SK-N-SH (cell line): ENCODE data around the gene ATP6V1C2. TPM values are rescaled to one million over a fixed set of nuclear protein-coding genes. Genes with fewer than 3 reads are reported as not detected.

Experiments used
- CTCF ChIA-PET: fragments of 300-600, 350-600 bp; formaldehyde crosslinking; extraction: SDS; loops from one replicate; lab custom pipeline; 2021; lab: Yijun Ruan, JAX
- POLR2A ChIA-PET: fragments of 350-600 bp; sonication (Branson Sonifier 250); formaldehyde crosslinking; extraction: SDS; loops from one replicate; lab custom pipeline; 2020; ENCODE audit warnings: antibody characterized with exemption, inconsistent platforms; lab: Yijun Ruan, JAX
- DNase-seq: peaks from one replicate; pipeline ENCODE4 v3.0.0; 2012
- H2AFZ ChIP-seq: fragments of 200-600 bp; sonication (generic); 2 replicates; pipeline ENCODE4 v1.8.1; 2016; ENCODE audit warnings: antibody characterized with exemption, mild to moderate bottlenecking, low read depth
- H3F3A ChIP-seq: fragments of 200-600 bp; sonication (generic); replicated peaks from 2 replicates; pipeline ENCODE3; 2016; ENCODE audit warnings: antibody characterized with exemption, mild to moderate bottlenecking; ENCODE audit not compliant: insufficient read depth
- H3K27ac ChIP-seq, 2 experiments: fragments of 200-500 bp in 1 of 2; fragments of 200-600 bp in 1 of 2; sonication (Bioruptor generic) in 1 of 2; sonication (generic), shearing (Covaris generic) in 1 of 2; 2 replicates each; pipeline versions ENCODE4 v1.5.1 to v1.6.1; 2014 to 2016; ENCODE audit warnings: low read depth in 2 of 2, inconsistent platforms in 1 of 2, low read length in 1 of 2, mild to moderate bottlenecking in 1 of 2, mixed read lengths in 1 of 2
- H3K27me3 ChIP-seq: fragments of 200-600 bp; sonication (generic), shearing (Covaris generic); 2 replicates; pipeline ENCODE4 v1.6.1; 2016; ENCODE audit warnings: mixed run types; ENCODE audit not compliant: insufficient read depth
- H3K36me3 ChIP-seq, 2 experiments: fragments of 200-500 bp in 1 of 2; fragments of 200-600 bp in 1 of 2; sonication (Bioruptor generic) in 1 of 2; sonication (generic) in 1 of 2; replicated peaks in 1 of 2; 2 replicates each; pipeline versions ENCODE3 to v1.5.1; 2014 to 2016; ENCODE audit warnings: low read length in 1 of 2, mild to moderate bottlenecking in 1 of 2; ENCODE audit not compliant: insufficient read depth in 2 of 2, control insufficient read depth in 1 of 2
- H3K4me1 ChIP-seq, 2 experiments: fragments of 200-500 bp in 1 of 2; fragments of 200-600 bp in 1 of 2; sonication (Bioruptor generic) in 1 of 2; sonication (generic), shearing (Covaris generic) in 1 of 2; 2 replicates each; pipeline versions ENCODE4 v1.5.1 to v1.6.1; 2014 to 2016; ENCODE audit warnings: low read depth in 1 of 2, low read length in 1 of 2, mixed run types in 1 of 2; ENCODE audit not compliant: insufficient read depth in 2 of 2, control insufficient read depth in 1 of 2
- H3K4me2 ChIP-seq: fragments of 200-600 bp; sonication (generic), shearing (Covaris generic); 2 replicates; pipeline ENCODE4 v1.6.1; 2017; ENCODE audit warnings: mixed run types
- H3K4me3 ChIP-seq, 2 experiments: fragments of 200-500 bp in 1 of 2; fragments of 200-600 bp in 1 of 2; sonication (Bioruptor generic) in 1 of 2; sonication (generic), shearing (Covaris generic) in 1 of 2; 2 replicates each; pipeline versions ENCODE4 v1.5.1 to v1.8.1; 2014 to 2016; ENCODE audit warnings: low read depth in 2 of 2, inconsistent platforms in 1 of 2, low read length in 1 of 2, mild to moderate bottlenecking in 1 of 2, mixed read lengths in 1 of 2, moderate library complexity in 1 of 2
- H3K79me2 ChIP-seq: fragments of 200-600 bp; sonication (generic); 2 replicates; pipeline ENCODE4 v1.8.1; 2017; ENCODE audit warnings: mild to moderate bottlenecking; ENCODE audit not compliant: insufficient read depth
- H3K9ac ChIP-seq: fragments of 200-600 bp; sonication (generic); 2 replicates; pipeline ENCODE4 v1.6.1; 2017; ENCODE audit warnings: mixed run types
- H3K9me2 ChIP-seq: fragments of 200-600 bp; sonication (generic); 2 replicates; pipeline ENCODE4 v1.6.1; 2017; ENCODE audit warnings: mixed run types
- H3K9me3 ChIP-seq: fragments of 200-600 bp; sonication (generic); 2 replicates; pipeline ENCODE4 v1.6.1; 2017; ENCODE audit warnings: mixed run types, mild to moderate bottlenecking, moderate library complexity
- H4K20me1 ChIP-seq: fragments of 200-600 bp; sonication (generic); 2 replicates; pipeline ENCODE4 v1.6.1; 2017; ENCODE audit warnings: mild to moderate bottlenecking, mixed run types; ENCODE audit not compliant: insufficient read depth
- CTCF ChIP-seq: fragments of 200-600 bp; sonication (generic); IDR thresholded peaks from 2 replicates; pipeline ENCODE4 v1.6.1; 2017; ENCODE audit warnings: antibody characterized with exemption, mild to moderate bottlenecking, moderate library complexity
- ELF1 ChIP-seq: IDR thresholded peaks from 2 replicates; pipeline ENCODE4 v1.4.0; 2012
- EZH2phosphoT487 ChIP-seq: fragments of 200-600 bp; sonication (generic); IDR thresholded peaks from 2 replicates; pipeline ENCODE4 v1.6.1; 2017; ENCODE audit warnings: low read depth, mixed run types, mild to moderate bottlenecking, antibody characterized with exemption, moderate library complexity, borderline replicate concordance
- FOSL2 ChIP-seq: IDR thresholded peaks from 2 replicates; pipeline ENCODE4 v1.4.0; 2012; ENCODE audit warnings: low read depth, mild to moderate bottlenecking, moderate library complexity, borderline replicate concordance
- JUND ChIP-seq: IDR thresholded peaks from 2 replicates; pipeline ENCODE4 v1.4.0; 2012
- MXI1 ChIP-seq: IDR thresholded peaks from 2 replicates; pipeline ENCODE4 v1.6.1; 2012; ENCODE audit warnings: mild to moderate bottlenecking, low read depth, low read length, improper control_type of control experiment
- NFIC ChIP-seq: IDR thresholded peaks from 2 replicates; pipeline ENCODE4 v1.4.0; 2012; ENCODE audit warnings: borderline replicate concordance
- POLR2AphosphoS5 ChIP-seq: IDR thresholded peaks from 2 replicates; pipeline ENCODE4 v1.6.1; 2012; ENCODE audit warnings: low read depth, low read length
- RAD21 ChIP-seq: IDR thresholded peaks from 2 replicates; pipeline ENCODE4 v1.6.1; 2012; ENCODE audit warnings: mild to moderate bottlenecking, low read length
- RCOR1 ChIP-seq: fragments of 150-350 bp; IDR thresholded peaks from 2 replicates; pipeline ENCODE4 v1.6.1; 2017; ENCODE audit warnings: antibody characterized with exemption, low read length
- SMC3 ChIP-seq: IDR thresholded peaks from 2 replicates; pipeline ENCODE4 v1.6.1; 2012; ENCODE audit warnings: low read depth, low read length, improper control_type of control experiment
- TAF1 ChIP-seq: IDR thresholded peaks from 2 replicates; pipeline ENCODE4 v1.6.1; 2012; ENCODE audit warnings: low read depth, mild to moderate bottlenecking, low read length, moderate library complexity, borderline replicate concordance
- TEAD4 ChIP-seq: IDR thresholded peaks from 2 replicates; pipeline ENCODE4 v1.4.0; 2012; ENCODE audit warnings: mild to moderate bottlenecking, borderline replicate concordance; ENCODE audit not compliant: insufficient read depth
- YY1 ChIP-seq: IDR thresholded peaks from 2 replicates; pipeline ENCODE4 v1.4.0; 2012; ENCODE audit warnings: low read depth, mild to moderate bottlenecking
- ZBTB33 ChIP-seq: IDR thresholded peaks from 2 replicates; pipeline ENCODE4 v1.4.0; 2012; ENCODE audit warnings: low read depth, borderline replicate concordance
- WGBS: methylation state at CpG from one replicate; pipeline ENCODE4 v1.1.6; 2017; ENCODE audit warnings: low lambda C conversion rate; 5-methylcytosine and 5-hydroxymethylcytosine counted together
- polyA plus RNA-seq, 3 experiments: library from polyadenylated mRNA; depleted of rRNA; stranded (reverse); fragments of >200 nt; gene quantifications; 2 replicates each; pipeline ENCODE4 v1.2.3, GENCODE V29; 2012
- TF ChIP-seq, protein P1 (sequence below): IDR thresholded peaks from 2 replicates; pipeline ENCODE4; 2012
- TF ChIP-seq, protein P2 (sequence below): IDR thresholded peaks from 2 replicates; pipeline ENCODE4 v1.4.0; 2012; ENCODE audit warnings: low read depth, borderline replicate concordance

Gene ATP6V1C2
- polyA plus RNA-seq, 1 of the 3 experiments (the other 2 are of a cell fraction): 0.12 TPM

DNA sequence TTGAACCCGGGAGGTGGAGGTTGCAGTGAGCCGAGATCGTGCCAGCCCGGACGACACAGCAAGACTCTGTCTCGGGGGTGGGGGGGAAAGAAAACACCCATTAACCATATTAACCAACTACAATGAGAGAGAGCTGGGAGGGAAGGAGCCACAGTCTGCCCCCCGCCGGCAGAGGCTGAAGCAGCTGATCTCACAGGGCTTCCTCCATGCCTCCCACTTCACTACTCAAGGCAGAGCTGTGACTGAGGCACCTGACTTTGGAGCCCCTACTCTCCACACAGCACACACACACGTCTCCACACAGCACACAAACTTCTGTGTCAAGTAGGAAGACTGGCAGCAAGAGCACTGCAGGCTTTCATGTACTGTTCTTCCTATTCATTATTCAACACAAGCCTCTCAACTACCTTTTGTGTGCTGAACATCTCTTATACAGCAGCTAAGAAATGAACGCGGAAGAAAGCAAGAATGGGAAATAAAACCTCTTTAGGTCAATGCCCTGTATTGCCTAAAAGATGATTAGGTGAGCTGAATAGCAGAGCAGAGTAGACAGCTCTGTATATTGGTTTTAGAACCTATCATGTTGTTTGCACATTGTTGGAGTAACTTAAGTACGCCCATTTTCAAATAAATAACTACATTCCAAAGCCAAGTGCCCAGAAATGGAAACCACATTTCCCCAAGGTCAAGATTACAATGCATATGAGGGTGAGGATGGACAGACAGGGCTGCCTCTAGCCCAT is 65.0 kb downstream of the ATP6V1C2 start:
- no peak for DNase-seq
- Histone ChIP-seq H3K4me1 (no peaks in the 10 kb centered on the region; a peak in 1 of 4 replicates), H3K9me2 (no peaks in the 10 kb centered on the region), H3K9me3 (no peaks in the 10 kb centered on the region), H3K4me2 (no peak overlapping the region), H3K36me3 (peaks cover 78 to 90% of the 10 kb centered on the region in 2 experiments), H4K20me1 (no peaks in the 10 kb centered on the region), H3K4me3 (no peak overlapping the region), H3F3A (no peaks in the 10 kb centered on the region), H3K9ac (no peak overlapping the region), H3K79me2 (peaks cover 1% of the 10 kb centered on the region; the same call in 1 of the 2 replicates), H2AFZ (no peak overlapping the region), H3K27me3 (no peaks in the 10 kb centered on the region), H3K27ac (no peak overlapping the region)
- POLR2A ChIA-PET: no interaction called here
- 96% methylated on average over 12 of the region's 12 CpGs for WGBS
- no peak for TF ChIP-seq CTCF
- TF ChIP-seq FOSL2: no peak
- TF ChIP-seq MXI1: no peak
- TF ChIP-seq, protein P1, sequence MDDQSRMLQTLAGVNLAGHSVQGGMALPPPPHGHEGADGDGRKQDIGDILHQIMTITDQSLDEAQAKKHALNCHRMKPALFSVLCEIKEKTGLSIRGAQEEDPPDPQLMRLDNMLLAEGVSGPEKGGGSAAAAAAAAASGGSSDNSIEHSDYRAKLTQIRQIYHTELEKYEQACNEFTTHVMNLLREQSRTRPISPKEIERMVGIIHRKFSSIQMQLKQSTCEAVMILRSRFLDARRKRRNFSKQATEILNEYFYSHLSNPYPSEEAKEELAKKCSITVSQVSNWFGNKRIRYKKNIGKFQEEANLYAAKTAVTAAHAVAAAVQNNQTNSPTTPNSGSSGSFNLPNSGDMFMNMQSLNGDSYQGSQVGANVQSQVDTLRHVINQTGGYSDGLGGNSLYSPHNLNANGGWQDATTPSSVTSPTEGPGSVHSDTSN: no peak
- TF ChIP-seq POLR2AphosphoS5: no peak
- no peak for TF ChIP-seq YY1
- CTCF ChIA-PET: interaction anchor here (0.6 to 2.3 kb wide), 8 partner anchors 8 to 338 kb away, joined by 3 to 7 read pairs (median 3); no protein-coding TSS in a partner anchor

DNA sequence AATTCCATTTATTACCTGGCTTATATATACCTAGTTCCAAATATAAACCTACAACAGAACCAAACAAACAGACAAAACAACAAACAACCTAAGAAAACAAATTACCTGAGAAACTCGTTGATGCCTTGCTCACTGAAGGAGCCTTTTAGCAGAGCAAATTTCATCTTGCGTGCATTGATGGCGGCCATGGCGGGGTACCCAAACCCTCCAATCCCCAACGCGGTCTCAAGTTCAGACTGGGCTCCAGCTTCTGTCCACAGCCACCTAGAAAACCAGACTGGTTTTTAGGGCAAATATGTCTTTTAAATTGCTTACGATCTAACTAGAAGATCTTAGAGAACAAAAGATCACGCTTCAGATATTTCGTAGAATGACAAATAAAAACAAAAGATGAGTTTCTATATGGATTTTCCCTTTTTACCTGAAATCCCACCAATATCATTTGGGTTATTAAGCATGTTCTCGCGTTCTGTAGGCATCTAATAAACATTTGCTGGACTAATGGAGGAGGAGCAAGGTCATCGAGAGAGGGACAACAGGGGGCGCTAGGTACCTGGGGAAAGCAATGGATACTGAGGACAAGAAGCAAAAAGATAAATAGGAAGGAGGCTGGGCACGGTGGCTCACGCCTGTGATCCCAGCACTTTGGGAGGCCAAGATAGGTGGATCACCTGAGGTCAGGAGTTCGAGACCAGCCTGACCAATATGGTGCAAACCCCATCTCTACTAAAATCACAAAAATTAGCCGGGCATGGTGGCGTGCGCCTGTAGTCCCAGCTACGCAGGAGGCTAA is 65.9 kb downstream of the ATP6V1C2 start:
- 89% methylated on average over 20 of the region's 20 CpGs for WGBS
- ChIA-PET POLR2A (no interaction called here), CTCF (interaction anchor here (0.6 to 2.3 kb wide), 7 partner anchors 8 to 337 kb away, joined by 3 to 7 read pairs (median 3); no protein-coding TSS in a partner anchor)
- Histone ChIP-seq H3K27ac (no peak overlapping the region), H3K4me1 (no peaks in the 10 kb centered on the region; a peak in 1 of 4 replicates), H4K20me1 (no peaks in the 10 kb centered on the region), H3K4me2 (no peak overlapping the region), H3K9me3 (no peaks in the 10 kb centered on the region), H3F3A (no peaks in the 10 kb centered on the region), H3K36me3 (peaks cover 88 to 90% of the 10 kb centered on the region in 2 experiments), H3K9me2 (no peaks in the 10 kb centered on the region), H3K27me3 (no peaks in the 10 kb centered on the region), H2AFZ (no peak overlapping the region), H3K9ac (no peak overlapping the region), H3K4me3 (no peak overlapping the region), H3K79me2 (peaks cover 6% of the 10 kb centered on the region; the same call in 1 of the 2 replicates)
- peak; percentile 60 for DNase-seq
- TF ChIP-seq MXI1: no peak
- no peak for TF ChIP-seq JUND
- no peak for TF ChIP-seq SMC3
- no peak for TF ChIP-seq TEAD4
- peak; percentile 54 for TF ChIP-seq RAD21
- TF ChIP-seq ELF1: no peak
- no peak for TF ChIP-seq NFIC
- no peak for TF ChIP-seq RCOR1
- peak; percentile 56 for TF ChIP-seq CTCF
- TF ChIP-seq TAF1: no peak
- no peak for TF ChIP-seq EZH2phosphoT487
- no peak for TF ChIP-seq ZBTB33
- TF ChIP-seq, protein P2, sequence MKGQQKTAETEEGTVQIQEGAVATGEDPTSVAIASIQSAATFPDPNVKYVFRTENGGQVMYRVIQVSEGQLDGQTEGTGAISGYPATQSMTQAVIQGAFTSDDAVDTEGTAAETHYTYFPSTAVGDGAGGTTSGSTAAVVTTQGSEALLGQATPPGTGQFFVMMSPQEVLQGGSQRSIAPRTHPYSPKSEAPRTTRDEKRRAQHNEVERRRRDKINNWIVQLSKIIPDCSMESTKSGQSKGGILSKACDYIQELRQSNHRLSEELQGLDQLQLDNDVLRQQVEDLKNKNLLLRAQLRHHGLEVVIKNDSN: no peak
